Osteocyte (in vitro differentiated cells): ENCODE results near the gene ZNF783. TPM values are rescaled to one million over a fixed set of nuclear protein-coding genes. Genes with fewer than 3 reads are reported as not detected.
"Not testable (repeated sequence)": the region's sequence is repeated elsewhere in the genome, so short reads cannot be mapped to it uniquely, and the experiment has no call there.

Source experiments
- DNase-seq: peaks from one replicate; pipeline ENCODE4 v3.0.0; 2021; ENCODE audit warnings: mixed read lengths; ENCODE audit not compliant: unreplicated experiment; ENCODE audit errors: extremely low spot score
- H3K27ac Mint-ChIP-seq: one replicate; pipeline ENCODE4 v1.8.0; 2021; ENCODE audit warnings: mild to moderate bottlenecking, mixed read lengths; ENCODE audit not compliant: unreplicated experiment
- H3K27me3 Mint-ChIP-seq: one replicate; pipeline ENCODE4 v1.8.0; 2021; ENCODE audit warnings: mixed read lengths; ENCODE audit not compliant: unreplicated experiment
- H3K36me3 Mint-ChIP-seq: one replicate; pipeline ENCODE4 v1.8.0; 2021; ENCODE audit warnings: mixed read lengths; ENCODE audit not compliant: unreplicated experiment
- H3K4me1 Mint-ChIP-seq: one replicate; pipeline ENCODE4 v1.8.0; 2021; ENCODE audit warnings: mixed read lengths; ENCODE audit not compliant: unreplicated experiment
- H3K4me3 Mint-ChIP-seq: one replicate; pipeline ENCODE4 v1.8.0; 2021; ENCODE audit warnings: mild to moderate bottlenecking, moderate library complexity, mixed read lengths; ENCODE audit not compliant: unreplicated experiment
- H3K9me3 Mint-ChIP-seq: one replicate; pipeline ENCODE4 v1.8.0; 2021; ENCODE audit warnings: mixed read lengths; ENCODE audit not compliant: unreplicated experiment
- total RNA-seq: library from RNA; stranded (reverse); gene quantifications from 2 replicates; pipeline ENCODE4 v1.2.1, GENCODE V29; 2021
- TF ChIP-seq, protein P1 (sequence below): fragments of 200-600 bp; sonication (generic); IDR thresholded peaks from 2 replicates; pipeline ENCODE4 v1.5.0; 2021; ENCODE audit warnings: antibody characterized with exemption, mild to moderate bottlenecking, moderate library complexity

ZNF783 gene
- total RNA-seq, 1 donor from 2014 or later, result 26.0 TPM

DNA sequence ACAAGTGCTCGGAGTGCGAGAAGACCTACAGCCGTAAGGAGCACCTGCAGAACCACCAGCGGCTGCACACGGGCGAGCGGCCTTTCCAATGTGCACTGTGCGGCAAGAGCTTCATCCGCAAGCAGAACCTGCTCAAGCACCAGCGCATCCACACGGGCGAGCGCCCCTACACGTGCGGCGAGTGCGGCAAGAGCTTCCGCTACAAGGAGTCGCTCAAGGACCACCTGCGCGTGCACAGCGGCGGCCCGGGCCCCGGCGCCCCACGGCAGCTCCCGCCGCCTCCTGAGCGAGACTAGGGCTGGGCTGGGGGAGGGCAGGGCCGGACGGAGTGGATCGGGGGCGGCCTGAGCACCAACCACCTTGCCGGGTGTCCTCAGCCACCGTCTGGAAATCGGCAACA is 37.6 kb upstream of the ZNF783 start:
- Mint-ChIP-seq H3K27ac (no peak overlapping the region), H3K9me3 (no peaks in the 10 kb centered on the region), H3K36me3 (peaks cover 28% of the 10 kb centered on the region), H3K4me1 (peaks cover 15% of the 10 kb centered on the region), H3K4me3 (no peak overlapping the region), H3K27me3 (no peaks in the 10 kb centered on the region)
- TF ChIP-seq, protein P1, sequence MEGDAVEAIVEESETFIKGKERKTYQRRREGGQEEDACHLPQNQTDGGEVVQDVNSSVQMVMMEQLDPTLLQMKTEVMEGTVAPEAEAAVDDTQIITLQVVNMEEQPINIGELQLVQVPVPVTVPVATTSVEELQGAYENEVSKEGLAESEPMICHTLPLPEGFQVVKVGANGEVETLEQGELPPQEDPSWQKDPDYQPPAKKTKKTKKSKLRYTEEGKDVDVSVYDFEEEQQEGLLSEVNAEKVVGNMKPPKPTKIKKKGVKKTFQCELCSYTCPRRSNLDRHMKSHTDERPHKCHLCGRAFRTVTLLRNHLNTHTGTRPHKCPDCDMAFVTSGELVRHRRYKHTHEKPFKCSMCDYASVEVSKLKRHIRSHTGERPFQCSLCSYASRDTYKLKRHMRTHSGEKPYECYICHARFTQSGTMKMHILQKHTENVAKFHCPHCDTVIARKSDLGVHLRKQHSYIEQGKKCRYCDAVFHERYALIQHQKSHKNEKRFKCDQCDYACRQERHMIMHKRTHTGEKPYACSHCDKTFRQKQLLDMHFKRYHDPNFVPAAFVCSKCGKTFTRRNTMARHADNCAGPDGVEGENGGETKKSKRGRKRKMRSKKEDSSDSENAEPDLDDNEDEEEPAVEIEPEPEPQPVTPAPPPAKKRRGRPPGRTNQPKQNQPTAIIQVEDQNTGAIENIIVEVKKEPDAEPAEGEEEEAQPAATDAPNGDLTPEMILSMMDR, result no peak
- DNase-seq, result no peak

DNA sequence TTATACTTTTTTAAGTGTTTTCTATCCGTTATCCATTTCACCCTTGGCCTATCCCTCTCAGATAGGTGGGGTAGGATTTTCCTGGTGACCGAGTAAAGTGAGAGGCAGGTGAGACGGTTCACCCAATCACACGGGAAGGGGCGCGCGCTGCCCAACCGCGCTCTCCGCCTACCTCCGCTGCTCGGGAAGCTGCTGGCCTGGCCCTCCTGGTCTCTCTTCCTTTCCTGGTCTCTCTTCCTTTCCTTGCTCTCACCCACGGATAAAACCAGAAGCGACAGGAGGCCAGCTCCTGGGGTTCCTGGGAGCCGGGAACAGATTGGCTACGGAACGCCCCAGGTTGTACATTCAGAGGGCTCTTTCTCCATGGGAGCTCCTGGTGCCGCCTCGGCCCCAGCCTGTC is 36.9 kb upstream of the ZNF783 start:
- Mint-ChIP-seq H3K9me3 (no peaks in the 10 kb centered on the region), H3K36me3 (peaks cover 24% of the 10 kb centered on the region), H3K27me3 (no peaks in the 10 kb centered on the region), H3K4me3 (no peak overlapping the region), H3K27ac (no peak overlapping the region), H3K4me1 (peaks cover 8% of the 10 kb centered on the region)
- no peak for DNase-seq
- TF ChIP-seq, protein P1, result no peak

DNA sequence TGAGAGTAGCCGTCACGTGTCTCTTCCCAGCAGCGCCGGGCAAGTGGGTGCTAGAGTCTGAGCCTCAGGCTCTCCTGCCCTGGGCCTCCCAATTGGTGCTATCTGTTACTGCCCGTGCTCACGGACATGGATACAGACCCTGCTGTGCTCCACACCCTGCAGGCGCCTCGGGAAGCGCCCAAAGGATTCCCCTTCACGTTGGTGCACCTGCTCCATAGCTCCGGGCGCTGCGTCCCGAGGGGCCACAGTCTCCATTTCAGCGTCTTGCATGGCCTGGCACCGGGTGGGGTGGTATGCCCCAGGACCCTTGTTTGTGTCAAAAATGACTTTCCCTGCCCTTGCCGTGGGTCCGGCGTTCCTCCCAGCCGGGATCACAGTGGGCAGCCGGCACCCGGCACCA is 36.3 kb upstream of the ZNF783 start:
- Mint-ChIP-seq H3K4me1 (peaks cover 5% of the 10 kb centered on the region), H3K9me3 (no peaks in the 10 kb centered on the region), H3K4me3 (no peak overlapping the region), H3K27me3 (no peaks in the 10 kb centered on the region), H3K27ac (no peak overlapping the region), H3K36me3 (peaks cover 22% of the 10 kb centered on the region)
- DNase-seq, result no peak
- TF ChIP-seq, protein P1, result no peak

DNA sequence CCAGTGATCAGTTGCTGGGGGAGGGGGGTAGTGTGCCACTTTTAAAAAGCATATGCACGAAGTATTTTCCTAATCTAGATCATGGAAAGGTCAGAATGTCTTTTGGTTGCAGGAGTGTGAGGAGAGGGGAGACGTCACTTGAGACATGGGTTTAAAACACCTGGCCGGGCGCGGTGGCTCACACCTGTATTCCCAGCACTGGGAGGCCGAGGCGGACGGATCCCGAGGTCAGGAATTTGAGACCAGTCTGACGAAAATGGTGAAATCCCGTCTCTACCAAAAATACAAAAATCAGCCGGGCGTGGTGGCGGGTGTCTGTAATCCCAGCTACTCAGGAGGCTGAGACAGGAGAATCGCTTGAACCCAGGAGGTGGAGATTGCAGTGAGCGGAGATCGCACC is 35.6 kb upstream of the ZNF783 start:
- not testable (repeated sequence) for H3K27me3 Mint-ChIP-seq, H3K27ac Mint-ChIP-seq, H3K9me3 Mint-ChIP-seq, H3K4me3 Mint-ChIP-seq, H3K4me1 Mint-ChIP-seq, DNase-seq
- peaks cover 16% of the 10 kb centered on the region for H3K36me3 Mint-ChIP-seq

DNA sequence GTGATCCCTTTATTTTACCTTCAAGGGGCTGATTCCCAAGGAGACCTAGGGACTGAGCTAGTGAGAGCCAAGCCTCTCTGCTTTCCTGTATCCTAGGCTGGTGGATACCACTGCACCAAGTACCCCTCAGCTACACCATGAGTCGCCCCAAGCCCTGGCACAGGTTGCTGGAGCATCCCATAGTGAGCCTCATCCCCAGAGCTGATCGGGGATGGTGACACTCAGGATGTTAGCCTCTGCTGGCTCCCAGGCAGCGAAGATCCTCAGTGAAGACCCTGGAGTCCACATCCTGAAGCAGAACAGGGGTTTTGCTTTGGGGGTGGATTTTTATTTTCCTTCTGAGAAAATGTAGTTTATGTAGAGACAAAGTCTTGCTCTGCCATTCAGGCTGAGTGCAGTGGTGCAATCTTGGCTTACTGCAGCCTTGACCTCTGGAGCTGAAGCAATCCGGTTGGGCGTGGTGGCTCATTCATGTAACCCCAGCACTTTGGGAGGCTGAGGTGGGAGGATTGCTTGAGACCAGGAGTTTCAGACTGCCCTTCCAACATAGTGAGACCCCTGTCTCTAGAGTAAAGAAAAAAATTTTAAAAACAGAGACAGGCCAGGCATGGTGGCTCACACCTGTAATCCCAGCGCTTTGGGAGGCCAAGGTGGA is 35.0 kb upstream of the ZNF783 start:
- no peaks in the 10 kb centered on the region for H3K4me1 Mint-ChIP-seq
- no peak for DNase-seq
- no peak overlapping the region for H3K4me3 Mint-ChIP-seq
- H3K9me3 Mint-ChIP-seq, result no peaks in the 10 kb centered on the region
- H3K27ac Mint-ChIP-seq, result no peak overlapping the region
- peaks cover 12% of the 10 kb centered on the region for H3K36me3 Mint-ChIP-seq
- no peaks in the 10 kb centered on the region for H3K27me3 Mint-ChIP-seq
- TF ChIP-seq, protein P1, result no peak
